GM21423 (cell line): Measurements from ENCODE around the gene JAK1.

Experiments
- ATAC-seq: cut with Tn5 transposase; IDR thresholded peaks from one replicate; pipeline ENCODE4 v1.9.1; 2021; ENCODE audit warnings: mild to moderate bottlenecking, moderate library complexity; ENCODE audit not compliant: unreplicated experiment

Gene JAK1

GRCh38 chr1:64980745-64981600 is 14.6 kb upstream of the JAK1 start:
- ATAC-seq, result no peak

GRCh38 chr1:64979358-64979757 is 13.0 kb upstream of the JAK1 start:
- no peak for ATAC-seq

- ATAC-seq, result no peak
Observed at GRCh38 chr1:64976361-64976760, 10.0 kb upstream of the JAK1 start.

- no peak for ATAC-seq
Observed at GRCh38 chr1:64975740-64976139, 9.4 kb upstream of the JAK1 start.

GRCh38 chr1:64975127-64975526 is 8.8 kb upstream of the JAK1 start:
- ATAC-seq, result no peak

- no peak for ATAC-seq
Observed at GRCh38 chr1:64974288-64974825, 8.0 kb upstream of the JAK1 start.

- ATAC-seq, result no peak
Observed at GRCh38 chr1:64973061-64973647, 6.8 kb upstream of the JAK1 start.

- ATAC-seq, result no peak
Observed at GRCh38 chr1:64969305-64970046, 3.1 kb upstream of the JAK1 start.

- ATAC-seq, result no peak
Observed at GRCh38 chr1:64967381-64967780, 1.0 kb upstream of the JAK1 start.

- ATAC-seq, result peak; percentile 41
Observed at GRCh38 chr1:64965366-64966157, 787 bp downstream of the JAK1 start.

GRCh38 chr1:64963466-64963865 is 2.9 kb downstream of the JAK1 start:
- no peak for ATAC-seq

GRCh38 chr1:64962441-64962840 is 3.9 kb downstream of the JAK1 start:
- no peak for ATAC-seq

- no peak for ATAC-seq
Observed at GRCh38 chr1:64961923-64962322, 4.4 kb downstream of the JAK1 start.

GRCh38 chr1:64960731-64961130 is 5.6 kb downstream of the JAK1 start:
- ATAC-seq, result peak; percentile 64

- ATAC-seq, result no peak
Observed at GRCh38 chr1:64959986-64960385, 6.4 kb downstream of the JAK1 start.

GRCh38 chr1:64956733-64957441 is 9.5 kb downstream of the JAK1 start:
- ATAC-seq, result peak; percentile 86

GRCh38 chr1:64956010-64956640 is 10.2 kb downstream of the JAK1 start:
- ATAC-seq, result no peak

GRCh38 chr1:64955097-64956009 is 11.0 kb downstream of the JAK1 start:
- no peak for ATAC-seq

- ATAC-seq, result no peak
Observed at GRCh38 chr1:64953241-64953640, 13.1 kb downstream of the JAK1 start.
